Stimulated activated naive B cell treated with anti-CD40 and anti-IgM and Interleukin-4, amounts not matched to agents 10 μg/mL and 1 μg/mL and 100 μg/mL, for 72 hours (primary cell): ENCODE data around the gene HRH4.
A peak's percentile ranks its signal among the peaks of the same experiment; 100 is the strongest.

ENCODE experiments used
- ATAC-seq, 2 donors: fragments of 150-1000 bp; cut with Tn5 transposase; replicated peaks; 2 replicates each; pipeline ENCODE4 v1.10.0; 2021; ENCODE audit warnings: moderate library complexity in 1 of 2
- DNase-seq: peaks from one replicate; pipeline ENCODE4 v3.0.0; 2021
- H3K27ac Mint-ChIP-seq: one replicate; pipeline ENCODE4 v1.8.0; 2022; ENCODE audit warnings: mild to moderate bottlenecking, mixed read lengths
- H3K27me3 Mint-ChIP-seq, 2 donors: one replicate each; pipeline ENCODE4 v1.8.0; 2022; ENCODE audit warnings: mixed read lengths in 2 of 2
- H3K36me3 Mint-ChIP-seq, 2 donors: one replicate each; pipeline ENCODE4 v1.8.0; 2022; ENCODE audit warnings: mixed read lengths in 2 of 2, mild to moderate bottlenecking in 1 of 2
- H3K4me1 Mint-ChIP-seq, 2 donors: one replicate each; pipeline ENCODE4 v1.8.0; 2022; ENCODE audit warnings: mixed read lengths in 2 of 2, mild to moderate bottlenecking in 1 of 2
- H3K4me3 Mint-ChIP-seq, 2 donors: one replicate each; pipeline ENCODE4 v1.8.0; 2022; ENCODE audit warnings: mild to moderate bottlenecking in 2 of 2, mixed read lengths in 2 of 2, moderate library complexity in 1 of 2
- H3K9me3 Mint-ChIP-seq, 2 donors: one replicate each; pipeline ENCODE4 v1.8.0; 2022; ENCODE audit warnings: mixed read lengths in 2 of 2, mild to moderate bottlenecking in 1 of 2

Gene HRH4

GRCh38 chr18:24479371-24479770 is 18.9 kb downstream of the HRH4 start:
- Mint-ChIP-seq H3K27me3 (peaks cover 0 to 5% of the 10 kb centered on the region in 2 donors), H3K36me3 (peaks cover 3 to 4% of the 10 kb centered on the region in 2 donors), H3K27ac (no peak overlapping the region), H3K4me3 (no peak overlapping the region), H3K9me3 (peaks cover 9% of the 10 kb centered on the region in 2 donors), H3K4me1 (peaks cover 0 to 5% of the 10 kb centered on the region in 2 donors)
- no peak for DNase-seq
- no peak for ATAC-seq

- Mint-ChIP-seq H3K4me1 (peaks cover 0 to 11% of the 10 kb centered on the region in 2 donors), H3K9me3 (peaks cover 9% of the 10 kb centered on the region in 2 donors), H3K4me3 (no peak overlapping the region), H3K36me3 (peaks cover 3 to 4% of the 10 kb centered on the region in 2 donors), H3K27ac (no peak overlapping the region), H3K27me3 (peaks cover 0 to 5% of the 10 kb centered on the region in 2 donors)
- ATAC-seq (no peak), DNase-seq (no peak)
Measured at GRCh38 chr18:24482821-24483220, 22.4 kb downstream of the HRH4 start.

- no peaks in the 10 kb centered on the region for H3K36me3 Mint-ChIP-seq
- H3K9me3 Mint-ChIP-seq, result peaks cover 4% of the 10 kb centered on the region in 2 donors
- DNase-seq (no peak), ATAC-seq (no peak)
- no peak overlapping the region for H3K4me3 Mint-ChIP-seq
- H3K27ac Mint-ChIP-seq, result no peak overlapping the region
- H3K27me3 Mint-ChIP-seq, result peaks cover 0 to 5% of the 10 kb centered on the region in 2 donors
- peaks cover 7 to 23% of the 10 kb centered on the region in 2 donors for H3K4me1 Mint-ChIP-seq
Measured at GRCh38 chr18:24485681-24486080, 25.2 kb downstream of the HRH4 start.

- Mint-ChIP-seq H3K4me3 (no peak overlapping the region), H3K36me3 (no peaks in the 10 kb centered on the region), H3K27me3 (peaks cover 0 to 5% of the 10 kb centered on the region in 2 donors), H3K4me1 (peaks cover 8 to 20% of the 10 kb centered on the region in 2 donors), H3K27ac (no peak overlapping the region), H3K9me3 (no peaks in the 10 kb centered on the region)
- DNase-seq, result no peak
- ATAC-seq, result no peak
Measured at GRCh38 chr18:24486684-24487083, 26.2 kb downstream of the HRH4 start.

- ATAC-seq (peak in 1 of 2 donors; percentile 18), DNase-seq (no peak)
- Mint-ChIP-seq H3K27me3 (peaks cover 0 to 5% of the 10 kb centered on the region in 2 donors), H3K4me1 (peaks cover 17 to 33% of the 10 kb centered on the region in 2 donors), H3K27ac (peak overlapping the region; percentile 10), H3K4me3 (peak overlapping the region in 1 of 2 donors; percentile 33), H3K9me3 (peaks cover 0 to 2% of the 10 kb centered on the region in 2 donors), H3K36me3 (no peaks in the 10 kb centered on the region)
Measured at GRCh38 chr18:24488824-24489493, 28.5 kb downstream of the HRH4 start.

GRCh38 chr18:24490539-24490938 is 30.1 kb downstream of the HRH4 start:
- Mint-ChIP-seq H3K9me3 (peaks cover 0 to 2% of the 10 kb centered on the region in 2 donors), H3K27me3 (peaks cover 0 to 5% of the 10 kb centered on the region in 2 donors), H3K4me3 (no peak overlapping the region), H3K4me1 (peaks cover 17 to 33% of the 10 kb centered on the region in 2 donors), H3K36me3 (no peaks in the 10 kb centered on the region), H3K27ac (no peak overlapping the region)
- DNase-seq, result no peak
- no peak for ATAC-seq

GRCh38 chr18:24491927-24492834 is 31.7 kb downstream of the HRH4 start:
- ATAC-seq (peak; percentile 72 to 81), DNase-seq (peak; percentile 20)
- peaks cover 0 to 5% of the 10 kb centered on the region in 2 donors for H3K27me3 Mint-ChIP-seq
- peak overlapping the region; percentile 0 to 64 for H3K4me3 Mint-ChIP-seq
- H3K4me1 Mint-ChIP-seq, result peaks cover 17 to 33% of the 10 kb centered on the region in 2 donors
- peaks cover 0 to 2% of the 10 kb centered on the region in 2 donors for H3K9me3 Mint-ChIP-seq
- no peak overlapping the region for H3K27ac Mint-ChIP-seq
- no peaks in the 10 kb centered on the region for H3K36me3 Mint-ChIP-seq

- Mint-ChIP-seq H3K4me3 (no peak overlapping the region), H3K27me3 (peaks cover 0 to 4% of the 10 kb centered on the region in 2 donors), H3K36me3 (no peaks in the 10 kb centered on the region), H3K27ac (no peak overlapping the region), H3K9me3 (peaks cover 0 to 2% of the 10 kb centered on the region in 2 donors), H3K4me1 (peaks cover 10 to 14% of the 10 kb centered on the region in 2 donors)
- DNase-seq (no peak), ATAC-seq (no peak)
Measured at GRCh38 chr18:24494586-24494985, 34.1 kb downstream of the HRH4 start.

GRCh38 chr18:24497031-24497754 is 36.8 kb downstream of the HRH4 start:
- DNase-seq, result no peak
- H3K36me3 Mint-ChIP-seq, result no peaks in the 10 kb centered on the region
- peaks cover 4 to 6% of the 10 kb centered on the region in 2 donors for H3K27me3 Mint-ChIP-seq
- H3K4me1 Mint-ChIP-seq, result peaks cover 7 to 8% of the 10 kb centered on the region in 2 donors
- H3K27ac Mint-ChIP-seq, result no peak overlapping the region
- peaks cover 0 to 2% of the 10 kb centered on the region in 2 donors for H3K9me3 Mint-ChIP-seq
- no peak for ATAC-seq
- H3K4me3 Mint-ChIP-seq, result no peak overlapping the region

GRCh38 chr18:24499814-24500213 is 39.4 kb downstream of the HRH4 start:
- Mint-ChIP-seq H3K27me3 (peaks cover 6 to 8% of the 10 kb centered on the region in 2 donors), H3K36me3 (no peaks in the 10 kb centered on the region), H3K9me3 (no peaks in the 10 kb centered on the region), H3K4me3 (no peak overlapping the region), H3K27ac (no peak overlapping the region), H3K4me1 (peaks cover 0 to 2% of the 10 kb centered on the region in 2 donors)
- no peak for DNase-seq
- no peak for ATAC-seq

GRCh38 chr18:24500217-24500616 is 39.8 kb downstream of the HRH4 start:
- no peak overlapping the region for H3K27ac Mint-ChIP-seq
- H3K4me3 Mint-ChIP-seq, result no peak overlapping the region
- no peaks in the 10 kb centered on the region for H3K36me3 Mint-ChIP-seq
- ATAC-seq (peak in 1 of 2 donors; percentile 45), DNase-seq (no peak)
- H3K27me3 Mint-ChIP-seq, result peaks cover 6 to 8% of the 10 kb centered on the region in 2 donors
- no peaks in the 10 kb centered on the region for H3K9me3 Mint-ChIP-seq
- H3K4me1 Mint-ChIP-seq, result peaks cover 0 to 2% of the 10 kb centered on the region in 2 donors

- no peak overlapping the region for H3K4me3 Mint-ChIP-seq
Measured at GRCh38 chr18:24500766-24501165, 40.3 kb downstream of the HRH4 start.

GRCh38 chr18:24502667-24503523 is 42.5 kb downstream of the HRH4 start:
- Mint-ChIP-seq H3K4me3 (no peak overlapping the region), H3K36me3 (no peaks in the 10 kb centered on the region), H3K4me1 (peaks cover 0 to 2% of the 10 kb centered on the region in 2 donors), H3K9me3 (peaks cover 0 to 2% of the 10 kb centered on the region in 2 donors), H3K27ac (no peak overlapping the region), H3K27me3 (peaks cover 8 to 12% of the 10 kb centered on the region in 2 donors)
- ATAC-seq, result no peak
- DNase-seq, result no peak

More at GRCh38 chr18:24500766-24501165, 40.3 kb downstream of the HRH4 start:
- H3K9me3 Mint-ChIP-seq, result no peaks in the 10 kb centered on the region
- DNase-seq (no peak), ATAC-seq (no peak)
- H3K36me3 Mint-ChIP-seq, result no peaks in the 10 kb centered on the region
- peaks cover 0 to 2% of the 10 kb centered on the region in 2 donors for H3K4me1 Mint-ChIP-seq
- H3K27me3 Mint-ChIP-seq, result peaks cover 8 to 9% of the 10 kb centered on the region in 2 donors
- H3K27ac Mint-ChIP-seq, result no peak overlapping the region
